Measurements from ENCODE around the gene PARN.
"Not testable (repeated sequence)": the region's sequence is repeated elsewhere in the genome, so short reads cannot be mapped to it uniquely, and the experiment has no call there.

The PARN gene, protein sequence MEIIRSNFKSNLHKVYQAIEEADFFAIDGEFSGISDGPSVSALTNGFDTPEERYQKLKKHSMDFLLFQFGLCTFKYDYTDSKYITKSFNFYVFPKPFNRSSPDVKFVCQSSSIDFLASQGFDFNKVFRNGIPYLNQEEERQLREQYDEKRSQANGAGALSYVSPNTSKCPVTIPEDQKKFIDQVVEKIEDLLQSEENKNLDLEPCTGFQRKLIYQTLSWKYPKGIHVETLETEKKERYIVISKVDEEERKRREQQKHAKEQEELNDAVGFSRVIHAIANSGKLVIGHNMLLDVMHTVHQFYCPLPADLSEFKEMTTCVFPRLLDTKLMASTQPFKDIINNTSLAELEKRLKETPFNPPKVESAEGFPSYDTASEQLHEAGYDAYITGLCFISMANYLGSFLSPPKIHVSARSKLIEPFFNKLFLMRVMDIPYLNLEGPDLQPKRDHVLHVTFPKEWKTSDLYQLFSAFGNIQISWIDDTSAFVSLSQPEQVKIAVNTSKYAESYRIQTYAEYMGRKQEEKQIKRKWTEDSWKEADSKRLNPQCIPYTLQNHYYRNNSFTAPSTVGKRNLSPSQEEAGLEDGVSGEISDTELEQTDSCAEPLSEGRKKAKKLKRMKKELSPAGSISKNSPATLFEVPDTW

DNA sequence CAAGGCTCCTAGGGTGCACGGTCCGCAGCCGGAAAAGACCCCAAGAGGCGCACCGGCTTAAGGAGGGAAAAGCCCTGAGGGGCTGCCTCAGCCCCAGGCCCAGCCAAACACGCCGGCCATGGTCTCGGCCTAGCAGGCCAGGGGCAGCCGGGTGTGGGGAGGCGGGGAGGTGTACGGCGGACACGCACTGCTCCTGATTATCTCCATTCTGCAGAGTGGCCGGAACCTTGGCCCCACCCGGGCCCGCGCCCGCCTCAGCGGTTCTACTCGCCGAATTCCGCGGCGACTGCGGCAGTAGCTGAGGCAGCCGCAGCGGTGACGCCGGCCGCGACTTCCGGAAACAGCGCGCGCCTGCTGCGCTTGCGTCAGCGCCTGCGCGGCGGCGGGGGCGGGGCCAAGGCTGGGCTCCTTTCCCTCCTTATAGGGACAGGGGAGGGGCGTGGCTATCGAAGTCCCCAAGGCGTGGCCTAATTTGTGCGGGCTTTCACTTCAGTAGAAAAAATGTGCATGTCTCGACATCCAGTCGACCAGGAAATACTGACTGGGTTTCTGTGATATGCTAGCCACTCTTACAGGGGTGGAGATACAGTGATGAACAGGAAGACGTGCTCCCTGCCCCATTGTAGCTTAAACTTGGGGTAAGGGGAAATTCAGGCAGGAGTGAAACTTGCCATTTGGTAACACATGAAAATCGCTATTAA, at the start of gene PARN:
PARN (minus strand) TSS at position 342 of the 701 bp plus-strand sequence; CDS start at position 207, 135 bp downstream.
- no peak for FAIRE-seq

DNA sequence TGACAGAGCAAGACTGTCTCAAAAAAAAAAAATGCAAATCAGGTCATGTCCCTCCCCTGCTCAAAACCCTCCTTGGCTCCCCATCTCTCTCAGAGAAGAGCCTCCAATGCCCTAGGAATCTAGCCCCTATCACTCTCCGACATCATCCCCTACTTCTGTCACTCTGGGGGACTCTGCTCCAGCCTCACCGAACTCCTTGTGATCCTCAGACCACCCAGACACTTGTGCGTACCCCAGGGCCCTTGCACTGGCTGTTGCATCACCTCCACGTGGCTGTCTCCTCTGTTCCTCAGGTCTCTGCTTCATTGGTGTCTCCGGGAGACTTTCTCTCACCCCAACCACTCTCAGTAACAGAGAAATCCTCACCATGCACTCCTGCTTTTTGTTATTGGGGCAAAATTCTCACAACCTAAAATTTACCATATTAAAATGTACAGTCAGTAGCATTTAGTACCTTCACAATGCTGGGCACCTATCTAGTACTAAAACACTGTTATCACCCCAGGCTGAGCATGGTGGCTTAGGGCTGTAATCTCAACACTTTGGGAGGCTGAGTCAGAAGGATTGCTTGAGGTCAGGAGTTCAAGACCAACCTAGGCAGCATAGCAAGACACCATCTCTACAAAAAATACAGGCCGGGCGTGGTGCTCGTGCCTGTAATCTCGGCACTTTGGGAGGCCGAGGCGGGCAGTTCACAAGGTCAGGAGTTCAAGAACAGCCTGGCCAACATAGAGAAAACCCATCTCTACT, 48.9 kb upstream of the PARN start:
- no peak for FAIRE-seq

DNA sequence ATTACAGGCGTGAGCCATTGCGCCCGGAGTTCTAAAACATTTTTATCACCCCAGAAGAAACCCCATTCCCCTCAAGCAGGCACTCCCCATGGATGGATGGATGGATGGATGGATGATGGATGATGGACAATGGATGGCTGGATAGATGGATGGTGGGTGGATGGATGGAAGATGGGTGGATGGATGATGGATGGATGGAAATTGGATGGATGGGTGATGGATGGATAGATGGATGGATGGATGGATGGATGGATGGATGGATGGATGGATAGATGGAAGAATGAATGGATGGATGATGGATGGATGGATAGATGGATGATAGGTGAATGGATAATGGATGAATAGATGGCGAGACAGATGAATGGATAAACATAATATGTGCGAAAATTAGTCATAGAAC, 47.6 kb upstream of the PARN start:
- no peak for FAIRE-seq

DNA sequence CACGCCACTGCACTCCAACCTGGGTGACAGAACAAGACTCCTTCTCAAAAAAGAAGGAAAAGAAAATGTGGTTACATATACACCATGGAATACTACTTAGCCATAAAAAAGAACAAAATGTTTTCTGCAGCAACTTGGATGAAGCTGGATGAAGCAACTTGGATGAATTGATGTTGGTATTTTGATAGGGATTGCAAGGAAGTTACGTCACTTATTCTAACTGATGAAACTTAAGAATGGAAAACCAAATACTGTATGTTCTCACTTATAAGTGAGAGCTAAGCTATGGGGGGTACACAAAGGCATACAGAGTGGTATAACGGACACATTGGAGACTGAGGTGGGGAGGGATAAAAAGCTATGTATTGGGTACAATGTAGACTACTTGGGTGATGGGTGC, 46.6 kb upstream of the PARN start:
- no peak for FAIRE-seq

DNA sequence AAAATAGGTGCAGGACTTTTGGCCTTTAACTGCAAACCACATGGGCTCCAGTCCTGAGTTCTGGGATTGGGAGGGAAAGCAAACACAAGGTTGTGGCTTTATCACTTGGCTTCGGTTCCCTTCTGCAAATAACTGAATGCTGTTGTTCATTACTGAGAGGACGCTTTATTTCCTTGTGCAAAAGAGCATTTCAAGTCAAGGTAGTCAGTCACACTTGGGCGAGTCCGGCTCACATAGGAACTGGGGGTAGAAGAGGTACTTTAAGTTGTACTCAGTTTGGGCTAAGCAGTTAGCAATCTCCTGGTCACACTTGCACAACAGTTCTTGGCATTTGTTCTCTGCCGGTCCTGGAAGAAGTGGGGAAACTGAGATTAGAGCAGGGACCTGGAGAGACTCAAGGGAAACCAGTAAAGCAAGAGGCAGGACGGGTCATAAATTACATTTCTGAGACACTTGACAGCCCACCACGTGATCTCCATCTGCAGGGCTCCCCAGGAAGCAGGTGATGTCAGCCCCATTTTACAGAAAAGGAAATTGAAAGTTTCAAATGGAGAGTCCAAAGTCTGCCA, 42.4 kb upstream of the PARN start:
- FAIRE-seq, result no peak

DNA sequence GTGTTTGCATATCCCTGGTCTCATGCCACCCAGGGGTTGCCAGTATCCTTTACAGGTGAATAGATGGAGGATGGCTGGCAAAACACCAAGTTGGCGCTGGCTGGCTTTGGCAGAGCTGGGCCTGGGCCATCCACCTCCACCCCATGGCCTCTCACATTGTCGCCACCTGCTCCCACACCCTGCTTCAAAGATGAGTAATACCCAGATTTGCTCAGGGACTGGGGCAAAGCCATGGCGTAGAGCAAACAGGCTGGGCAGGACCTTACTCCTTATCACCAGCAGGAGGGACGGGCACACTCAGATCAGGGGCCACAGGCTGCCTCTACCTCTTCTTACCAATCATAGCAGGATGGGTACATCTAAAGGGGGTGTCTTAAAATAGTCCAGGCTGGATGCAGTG, 39.7 kb upstream of the PARN start:
- FAIRE-seq, result no peak

DNA sequence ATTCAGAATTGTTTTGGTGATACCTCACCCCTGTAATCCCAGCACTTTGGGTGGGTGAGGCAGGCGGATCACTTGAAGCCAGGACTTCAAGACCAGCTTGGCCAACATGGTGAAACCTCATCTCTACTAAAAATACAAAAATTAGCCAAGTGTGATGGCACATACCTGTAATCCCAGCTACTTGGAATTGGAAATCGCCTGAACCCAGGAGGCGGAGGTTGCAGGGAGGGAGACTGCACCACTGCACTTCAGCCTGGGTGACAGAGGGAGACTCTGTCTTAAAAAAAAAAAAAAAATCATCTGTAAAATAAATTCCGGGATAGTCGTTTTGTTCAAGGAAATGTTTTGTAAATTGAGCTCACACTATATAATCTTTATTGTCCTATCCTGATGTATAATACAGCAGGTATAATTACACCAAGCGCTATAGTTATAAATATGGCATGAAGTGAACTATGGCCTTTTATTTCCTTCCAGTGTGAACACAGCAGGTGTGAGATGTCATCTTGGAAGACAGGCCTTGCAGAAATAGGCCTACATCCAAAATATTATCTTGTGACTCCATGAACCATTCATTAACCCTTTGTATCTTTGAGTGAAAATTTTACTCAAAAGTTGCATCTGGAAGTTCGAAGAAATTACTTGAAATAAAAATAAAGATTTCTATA, 38.6 kb upstream of the PARN start:
- FAIRE-seq, result no peak

DNA sequence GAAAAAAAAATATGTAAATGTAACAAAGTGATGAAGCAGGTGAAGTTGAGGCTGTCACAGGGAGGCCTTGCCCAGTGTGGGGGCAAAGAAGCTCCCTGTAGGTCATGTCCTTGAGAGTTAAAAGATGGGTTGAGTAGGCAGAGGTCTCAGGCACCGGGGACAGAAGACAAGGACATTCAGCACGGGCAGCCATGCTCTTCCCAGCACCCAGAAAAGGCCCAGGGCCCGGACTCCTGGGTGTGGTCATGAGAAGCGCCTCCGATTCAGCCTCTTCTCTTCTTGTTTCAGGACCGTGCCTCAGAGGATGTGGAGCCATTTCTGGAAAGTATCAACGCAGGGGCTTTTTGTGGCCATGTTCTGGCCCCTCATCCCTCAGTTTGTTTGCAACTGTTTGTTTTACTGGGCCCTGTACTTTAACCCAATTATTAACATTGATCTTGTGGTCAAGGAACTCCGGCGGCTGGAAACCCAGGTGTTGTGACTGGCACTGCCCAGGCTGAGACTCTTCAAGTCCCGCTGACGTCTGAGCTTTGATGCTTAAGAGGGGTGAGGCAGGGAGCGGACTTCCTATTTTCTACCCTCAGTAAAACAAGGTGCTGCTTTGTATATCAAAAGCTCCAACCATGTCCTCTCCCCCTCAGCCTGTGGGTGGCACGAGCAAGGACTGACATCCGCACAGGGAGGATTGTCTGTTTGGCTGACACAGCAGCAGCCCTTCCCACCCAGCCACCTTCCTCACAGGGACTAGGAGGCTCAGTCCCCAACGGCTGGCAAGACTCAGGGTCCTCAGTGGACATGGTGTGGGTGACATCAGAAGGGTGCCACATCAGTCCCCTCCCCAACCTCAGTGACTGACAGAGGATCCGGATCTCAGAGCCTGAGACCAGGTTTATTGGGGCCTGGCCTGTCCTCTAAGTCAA, 37.5 kb upstream of the PARN start:
- no peak for FAIRE-seq

DNA sequence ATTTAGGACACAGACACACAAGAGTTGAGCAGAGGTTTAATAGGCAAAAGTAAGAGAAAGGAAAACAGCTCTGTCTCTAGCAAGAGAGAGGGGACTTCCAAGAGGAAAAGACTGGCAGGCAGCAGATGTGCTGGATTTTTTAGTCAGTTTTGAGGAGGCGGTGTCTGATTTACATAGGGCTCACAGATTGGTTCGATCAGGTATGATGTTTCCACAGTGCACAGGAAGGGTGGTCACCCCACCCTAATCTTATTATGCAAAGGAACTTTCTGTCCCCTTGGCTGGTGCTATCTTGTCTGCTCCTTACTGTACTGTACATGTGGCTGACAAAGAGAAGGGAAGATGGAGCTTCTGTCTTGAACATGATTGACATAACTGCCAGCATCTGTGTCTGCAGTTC, 28.0 kb upstream of the PARN start:
- FAIRE-seq, result no peak

DNA sequence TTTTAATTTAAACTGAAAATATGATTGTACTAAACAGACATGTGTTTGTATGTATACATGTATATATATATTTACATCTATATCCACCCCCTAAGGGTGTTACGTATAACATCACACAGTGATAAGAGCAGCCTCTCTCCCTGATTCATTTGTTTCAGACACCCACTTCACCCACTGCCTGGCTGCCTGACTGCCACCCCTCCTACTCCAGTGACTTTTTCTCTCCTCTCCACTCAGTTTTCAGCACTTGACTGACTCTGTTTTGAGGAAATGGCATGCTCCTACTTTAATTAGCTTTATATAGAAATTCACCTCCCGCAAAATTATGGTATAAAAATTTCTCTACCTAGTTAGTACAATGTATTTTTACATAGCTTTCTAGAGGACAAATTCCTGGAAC, 22.7 kb upstream of the PARN start:
- no peak for FAIRE-seq

DNA sequence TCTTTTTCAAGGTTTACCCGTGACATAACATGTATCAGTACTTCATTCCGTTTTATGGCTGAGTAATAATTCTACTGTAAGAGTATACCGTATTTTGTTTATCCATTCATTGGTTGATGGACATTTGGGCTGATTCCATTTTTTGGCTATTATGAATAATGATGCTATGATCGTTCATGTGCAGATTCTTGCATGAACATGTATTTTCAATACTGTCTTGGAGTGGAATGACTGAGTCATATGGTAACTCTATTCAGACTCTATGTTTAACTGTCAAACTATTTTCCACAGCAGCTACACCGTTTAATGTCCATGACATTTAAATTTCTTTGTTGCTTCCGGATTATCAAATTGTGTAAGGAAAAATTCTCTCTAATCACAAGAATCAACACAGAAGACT, 20.6 kb upstream of the PARN start:
- no peak for FAIRE-seq

DNA sequence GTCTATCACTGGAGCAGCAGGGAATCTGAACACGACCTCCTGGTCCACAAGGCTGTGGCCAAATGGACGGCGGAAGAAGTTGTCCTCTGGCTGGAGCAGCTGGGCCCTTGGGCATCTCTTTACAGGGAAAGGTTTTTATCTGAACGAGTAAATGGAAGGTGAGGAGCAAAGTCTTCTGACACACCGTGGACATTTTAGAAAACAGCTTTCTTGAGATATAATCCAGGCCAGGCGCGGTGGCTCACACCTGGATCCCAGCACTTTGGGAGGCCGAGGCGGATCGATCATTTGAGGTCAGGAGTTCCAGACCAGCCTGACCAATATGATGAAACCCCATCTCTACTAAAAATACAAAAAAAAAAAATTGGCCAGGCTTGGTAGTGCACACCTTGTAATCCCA, 19.8 kb upstream of the PARN start:
- FAIRE-seq, result no peak

DNA sequence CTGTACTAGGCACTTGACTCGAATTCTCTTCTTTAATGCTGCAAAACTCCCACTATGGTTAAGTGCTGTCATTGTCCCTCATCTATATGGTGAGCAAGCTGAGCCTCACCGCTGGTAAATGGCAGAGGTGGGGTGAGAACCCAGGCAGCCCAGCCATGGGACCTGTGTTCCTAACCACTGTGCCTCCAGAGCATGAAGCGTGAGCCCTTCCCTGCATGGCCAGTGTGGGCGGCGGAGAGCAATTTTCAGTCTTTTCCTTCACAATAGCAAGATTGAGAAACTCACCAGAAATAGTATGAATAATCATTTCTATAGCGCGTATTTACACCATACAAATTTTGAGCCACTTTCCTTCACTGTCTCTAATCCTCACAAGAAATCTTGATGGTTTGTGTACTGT, 11.9 kb upstream of the PARN start:
- FAIRE-seq, result no peak

DNA sequence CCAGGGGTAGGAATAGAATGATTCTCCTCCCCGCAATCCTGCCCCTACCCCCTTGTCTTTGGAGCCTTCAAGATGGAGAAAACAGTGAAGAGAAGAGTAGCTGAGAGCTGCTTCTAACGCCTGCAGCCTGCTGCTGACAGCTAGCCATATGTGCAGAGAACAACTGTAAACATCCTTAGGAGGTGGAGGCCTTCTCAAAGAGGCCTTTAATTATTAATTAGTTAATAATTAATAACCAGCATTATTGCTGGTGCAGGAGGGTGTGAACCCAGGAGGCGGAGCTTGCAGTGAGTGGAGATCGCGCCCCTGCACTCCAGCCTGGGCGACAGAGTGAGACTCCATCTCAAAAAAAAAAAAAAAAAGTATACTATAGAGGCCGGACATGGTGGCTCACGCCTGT, 11.1 kb upstream of the PARN start:
- FAIRE-seq, result no peak

DNA sequence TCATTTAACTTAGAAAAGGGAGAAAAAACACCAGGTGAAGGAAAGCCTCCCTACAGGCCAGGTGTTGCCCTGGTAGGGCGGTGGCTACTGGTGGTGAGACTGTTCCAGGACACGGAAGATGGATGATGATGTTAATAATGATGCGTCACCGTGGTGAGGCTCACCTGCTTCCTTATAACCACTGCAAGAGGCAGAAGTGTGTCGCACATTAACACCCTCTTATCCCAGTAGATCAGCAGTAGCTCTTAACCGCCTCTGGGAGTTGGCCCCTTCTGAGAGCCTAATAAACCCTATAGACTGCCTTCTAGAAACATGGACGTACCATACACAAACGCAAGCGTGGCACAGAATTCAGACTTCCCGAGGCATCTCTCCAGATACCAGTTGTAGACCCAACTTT, 10.5 kb upstream of the PARN start:
- no peak for FAIRE-seq

DNA sequence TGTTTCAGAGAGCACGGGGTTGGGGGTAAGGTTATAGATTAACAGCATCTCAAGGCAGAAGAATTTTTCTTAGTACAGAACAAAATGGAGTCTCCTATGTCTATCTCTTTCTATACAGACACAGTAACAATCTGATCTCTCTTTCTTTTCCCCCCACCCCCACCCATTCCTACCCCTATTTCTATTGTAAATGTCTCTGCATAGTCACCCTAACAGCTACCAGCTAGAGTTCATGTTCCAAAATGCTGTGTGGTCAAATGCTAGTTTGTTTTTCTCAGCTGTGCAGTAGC, 6.8 kb upstream of the PARN start:
- not testable (repeated sequence) for FAIRE-seq

DNA sequence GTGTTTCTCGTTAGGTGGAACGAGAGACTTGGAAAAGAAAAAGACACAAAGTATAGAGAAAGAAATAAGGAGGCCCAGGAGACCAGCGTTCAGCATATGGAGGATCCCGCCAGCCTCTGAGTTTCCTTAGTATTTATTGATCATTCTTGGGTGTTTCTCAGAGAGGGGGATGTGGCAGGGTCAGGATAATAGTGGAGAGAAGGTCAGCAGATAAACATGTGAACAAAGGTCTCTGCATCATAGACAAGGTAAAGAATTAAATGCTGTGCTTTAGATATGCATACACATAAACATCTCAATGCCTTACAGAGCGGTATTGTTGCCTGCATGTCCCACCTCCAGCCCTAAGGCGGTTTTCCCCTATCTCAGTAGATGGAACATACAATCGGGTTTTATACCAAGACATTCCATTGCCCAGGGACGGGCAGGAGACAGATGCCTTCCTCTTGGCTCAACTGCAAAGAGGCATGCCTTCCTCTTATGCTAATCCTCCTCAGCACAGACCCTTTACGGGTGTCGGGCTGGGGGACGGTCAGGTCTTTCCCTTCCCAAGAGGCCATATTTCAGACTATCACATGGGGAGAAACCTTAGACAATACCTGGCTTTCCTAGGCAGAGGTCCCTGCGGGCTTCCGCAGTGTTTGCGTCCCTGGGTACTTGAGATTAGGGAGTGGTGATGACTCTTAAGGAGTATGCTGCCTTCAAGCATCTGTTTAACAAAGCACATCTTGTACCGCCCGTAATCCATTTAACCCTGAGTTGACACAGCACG, 6.3 kb upstream of the PARN start:
- FAIRE-seq, result not testable (repeated sequence)

DNA sequence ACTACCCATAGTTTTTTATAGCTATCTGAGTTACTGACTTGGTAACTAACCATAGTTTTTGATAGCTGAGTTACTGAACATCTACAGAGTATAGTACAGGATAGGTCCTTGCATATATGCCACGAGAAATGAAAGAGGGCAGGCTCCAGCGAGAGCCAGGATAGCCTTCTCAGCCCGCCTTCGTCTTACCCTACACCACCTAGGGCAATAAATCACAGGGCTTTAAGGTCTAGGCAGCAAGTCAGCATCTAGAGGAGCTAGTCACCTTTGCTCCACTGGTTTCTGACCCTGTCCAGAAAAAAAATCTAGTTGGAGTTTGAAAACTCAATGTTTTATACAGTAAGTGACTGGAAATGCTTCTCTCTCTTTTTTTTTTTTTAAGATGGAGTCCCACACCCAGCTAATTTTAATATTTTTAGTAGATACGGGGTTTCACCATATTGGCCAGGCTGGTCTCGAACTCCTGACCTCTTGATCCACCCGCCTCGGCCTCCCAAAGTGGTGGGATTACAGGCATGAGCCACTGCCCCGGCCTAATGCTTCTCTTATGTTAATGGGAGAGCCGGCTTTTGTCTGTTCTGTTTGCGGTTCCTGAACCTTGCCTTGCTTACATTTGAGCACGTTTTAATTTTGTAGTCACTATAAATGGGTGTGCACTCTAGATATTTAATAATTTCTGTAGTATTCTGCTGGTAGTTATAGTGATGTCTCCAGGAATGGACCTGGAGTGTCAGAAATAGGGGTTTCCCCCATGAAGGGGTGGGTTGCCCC, 5.5 kb upstream of the PARN start:
- no peak for FAIRE-seq

DNA sequence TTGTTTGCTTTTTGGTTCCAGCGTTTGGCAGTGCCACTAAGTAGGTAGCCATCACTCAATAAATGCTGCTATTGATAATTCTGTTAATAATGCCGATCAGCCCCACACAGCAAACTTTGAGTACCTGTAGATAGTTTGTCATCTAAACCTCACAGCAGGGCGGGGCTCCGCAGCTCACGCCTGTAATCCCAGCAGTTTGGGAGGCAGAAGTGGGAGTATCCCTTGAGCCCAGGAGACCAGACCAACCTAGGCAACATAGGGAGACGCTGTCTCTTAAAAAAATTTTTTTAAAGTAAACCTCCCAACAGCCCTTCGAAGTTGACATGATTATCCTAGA, 4.3 kb upstream of the PARN start:
- FAIRE-seq, result no peak
